ENCODE results near the gene WNK1.

Gene WNK1

DNA sequence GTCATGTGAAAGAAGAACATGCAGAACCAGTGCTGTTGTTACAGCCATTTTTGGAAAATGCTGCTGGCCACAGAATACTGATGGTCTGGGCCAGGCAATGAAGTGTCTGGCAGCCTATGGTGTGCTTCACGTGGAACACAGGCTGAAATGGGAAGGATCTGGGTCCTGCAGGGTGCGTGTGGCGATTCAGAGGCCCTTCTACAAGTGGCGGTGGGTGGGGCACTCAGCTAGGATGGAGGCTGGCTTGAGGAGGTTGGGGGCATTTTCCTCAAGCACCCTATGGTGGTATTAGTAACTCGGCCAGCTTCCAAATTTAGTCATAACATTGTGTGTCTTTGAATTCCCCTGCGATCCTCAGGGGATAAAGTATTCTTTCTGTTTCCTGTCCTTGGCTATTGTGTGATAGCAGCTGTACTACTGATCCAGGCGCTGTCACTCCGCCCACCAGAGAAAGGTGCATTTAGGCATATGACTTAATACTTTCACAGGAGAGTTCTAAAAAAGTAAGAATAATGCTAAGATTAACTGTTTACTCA is 206.3 kb downstream of the WNK1 start:
- DNase-seq, result no peak
